ENCODE measurements around the gene EPB41L3. TPM values are rescaled to one million over a fixed set of nuclear protein-coding genes. Genes with fewer than 3 reads are reported as not detected.

EPB41L3 gene
- total and polyA plus RNA-seq, 10 of the 15 experiments (the other 5 are each of a cell fraction or from before 2014, with no cell fraction given): 0.11 to 0.69 (median 0.23) TPM; not detected in 6

DNA sequence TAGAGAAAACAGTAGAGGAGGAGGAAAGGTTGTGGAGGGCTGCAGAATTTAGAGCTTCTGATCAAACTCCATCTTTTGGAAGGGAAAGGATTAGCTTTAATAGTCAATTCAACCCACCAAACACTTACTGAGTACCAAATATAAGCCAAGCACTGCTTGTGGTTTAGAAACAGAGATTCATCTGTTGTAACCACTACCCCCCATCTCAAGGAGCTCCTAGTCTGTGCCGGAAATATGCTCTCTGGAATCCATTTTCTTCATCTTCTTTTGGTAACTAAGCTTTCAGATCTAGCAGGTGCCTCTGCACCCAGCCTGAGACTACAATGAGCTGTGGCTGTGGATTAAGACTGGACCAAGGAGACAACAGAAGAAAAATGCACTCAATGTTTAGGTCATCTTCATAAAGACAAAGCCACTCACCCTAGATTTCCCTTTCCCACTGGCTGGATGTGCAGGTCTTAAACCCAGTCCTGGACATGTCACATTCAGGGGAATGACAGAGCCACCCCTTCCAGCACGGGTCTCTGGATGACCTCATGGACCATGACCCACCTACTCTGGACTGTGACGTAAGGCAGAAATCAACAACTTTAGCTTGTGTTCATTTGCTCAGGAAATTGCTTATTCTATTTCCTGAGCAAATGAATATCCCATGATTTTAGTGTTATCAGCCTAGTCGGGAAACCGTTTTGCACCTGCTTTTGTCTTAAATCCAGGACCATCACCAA, 52.9 kb downstream of the EPB41L3 start (continued):
- TF ChIP-seq SIX5 (IDR thresholded peaks at IDR 0.05; ENCODE audit: low read depth, low read length, severe bottlenecking) (no peak), NRF1 (conservative IDR thresholded peaks at IDR 0.05; ENCODE audit: low read depth, low read length) (no peak)

DNA sequence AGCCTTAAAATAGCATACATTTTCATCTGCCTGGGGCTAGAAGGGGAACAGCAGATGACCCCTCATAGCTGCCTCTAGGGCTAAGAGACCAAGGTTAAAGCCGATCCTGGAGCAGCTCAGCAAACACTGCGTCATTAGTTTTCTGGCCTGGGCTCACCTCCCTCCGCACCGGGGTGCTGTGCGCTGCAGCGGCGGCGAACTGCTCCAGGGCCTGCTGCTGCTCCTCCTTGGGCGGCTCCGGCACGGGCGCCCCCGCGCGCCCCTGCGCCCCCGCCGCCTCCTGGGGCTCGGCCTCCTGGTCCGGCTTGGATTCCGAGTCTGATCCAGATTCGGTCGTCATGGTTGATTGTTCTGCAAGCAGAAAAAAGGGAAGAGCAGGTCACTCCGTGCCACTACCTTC, 55.0 kb downstream of the EPB41L3 start:
- Histone ChIP-seq H3K9ac (ENCODE audit: control insufficient read depth, insufficient read depth, low read length) (no peak overlapping the region), H2AFZ (ENCODE audit: control insufficient read depth, low read depth, low read length) (no peak overlapping the region), H3K27me3 (replicated peaks in 1 of 2; ENCODE audit: control insufficient read depth in 2 of 2, insufficient read depth in 2 of 2, low read length in 1 of 2) (no peaks in the 10 kb centered on the region), H4K20me1 (ENCODE audit: control insufficient read depth, insufficient read depth) (no peaks in the 10 kb centered on the region), H3K4me1 (ENCODE audit: control insufficient read depth, insufficient read depth, low read length) (no peaks in the 10 kb centered on the region), H3K36me3 (ENCODE audit: control insufficient read depth in 2 of 2, insufficient read depth in 2 of 2, low read length in 1 of 2) (no peaks in the 10 kb centered on the region), H3K9me3 (replicated peaks; ENCODE audit: control insufficient read depth, insufficient read depth, low read length) (no peaks in the 10 kb centered on the region), H3K27ac (ENCODE audit: control insufficient read depth, insufficient read depth) (no peak overlapping the region), H3K4me3 (no peak overlapping the region), H3K79me2 (ENCODE audit: control insufficient read depth, insufficient read depth, low read length) (no peaks in the 10 kb centered on the region), H3K4me2 (ENCODE audit: control insufficient read depth, insufficient read depth) (no peak overlapping the region)
- no peak for ATAC-seq
- ChIA-PET SMC1A (ENCODE audit: uncharacterized antibody, unreplicated experiment) (no interaction called here), RAD21 (ENCODE audit: unreplicated experiment) (no interaction called here), CTCF (no interaction called here), POLR2A (no interaction called here)
- DNase-seq (ENCODE audit: low read depth, low spot score): no peak
- TF ChIP-seq MXI1 (IDR thresholded peaks at IDR 0.05; ENCODE audit: low read depth, low read length): no peak
- TF ChIP-seq HCFC1 (IDR thresholded peaks at IDR 0.05; ENCODE audit: low read length): no peak
- TF ChIP-seq BHLHE40 (IDR thresholded peaks at IDR 0.05; ENCODE audit: borderline replicate concordance in 1 of 2, low read depth in 2 of 2, low read length in 1 of 2): no peak
- TF ChIP-seq POU2F2 (IDR thresholded peaks at IDR 0.05; ENCODE audit: borderline replicate concordance, low read depth, low read length): no peak
- no peak for TF ChIP-seq YBX1 (IDR thresholded peaks at IDR 0.05)
- TF ChIP-seq, protein P1, sequence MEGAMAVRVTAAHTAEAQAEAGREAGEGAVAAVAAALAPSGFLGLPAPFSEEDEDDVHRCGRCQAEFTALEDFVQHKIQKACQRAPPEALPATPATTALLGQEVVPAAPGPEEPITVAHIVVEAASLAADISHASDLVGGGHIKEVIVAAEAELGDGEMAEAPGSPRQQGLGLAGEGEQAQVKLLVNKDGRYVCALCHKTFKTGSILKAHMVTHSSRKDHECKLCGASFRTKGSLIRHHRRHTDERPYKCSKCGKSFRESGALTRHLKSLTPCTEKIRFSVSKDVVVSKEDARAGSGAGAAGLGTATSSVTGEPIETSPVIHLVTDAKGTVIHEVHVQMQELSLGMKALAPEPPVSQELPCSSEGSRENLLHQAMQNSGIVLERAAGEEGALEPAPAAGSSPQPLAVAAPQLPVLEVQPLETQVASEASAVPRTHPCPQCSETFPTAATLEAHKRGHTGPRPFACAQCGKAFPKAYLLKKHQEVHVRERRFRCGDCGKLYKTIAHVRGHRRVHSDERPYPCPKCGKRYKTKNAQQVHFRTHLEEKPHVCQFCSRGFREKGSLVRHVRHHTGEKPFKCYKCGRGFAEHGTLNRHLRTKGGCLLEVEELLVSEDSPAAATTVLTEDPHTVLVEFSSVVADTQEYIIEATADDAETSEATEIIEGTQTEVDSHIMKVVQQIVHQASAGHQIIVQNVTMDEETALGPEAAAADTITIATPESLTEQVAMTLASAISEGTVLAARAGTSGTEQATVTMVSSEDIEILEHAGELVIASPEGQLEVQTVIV (IDR thresholded peaks at IDR 0.05; ENCODE audit: borderline replicate concordance, partially characterized antibody): no peak
- TF ChIP-seq ZNF622 (IDR thresholded peaks at IDR 0.05): no peak
- no peak for TF ChIP-seq SMC3 (IDR thresholded peaks at IDR 0.05; ENCODE audit: borderline replicate concordance, low read length)
- TF ChIP-seq SUPT20H (IDR thresholded peaks at IDR 0.05; ENCODE audit: borderline replicate concordance, control insufficient read depth, low read depth, low read length): no peak
- no peak for TF ChIP-seq CUX1 (IDR thresholded peaks at IDR 0.05; ENCODE audit: insufficient replicate concordance, low read depth, low read length)
- TF ChIP-seq NRF1 (conservative IDR thresholded peaks at IDR 0.05; ENCODE audit: low read depth, low read length): no peak
- TF ChIP-seq ZNF384 (IDR thresholded peaks at IDR 0.05; ENCODE audit: borderline replicate concordance, low read depth, low read length): no peak
- WGBS (ENCODE audit: insufficient coverage, insufficient replicate concordance, low lambda C conversion rate, missing lambda C conversion rate): 68% methylated on average over 21 of the region's 24 CpGs
- intact Hi-C loops (cut with micrococcal nuclease; ENCODE audit: unreplicated experiment): no loop called here
- BruUV-seq (replicated peaks): no TSS peak
- FAIRE-seq: no peak
- in situ Hi-C loops (cut with MboI): no loop called here

Data from GM12878 (cell line).